Astrocyte of the spinal cord (primary cell): Measurements from ENCODE around the gene POLR1H.
A peak's percentile ranks its signal among the peaks of the same experiment; 100 is the strongest.

Experiments used
- DNase-seq: peaks from one replicate; pipeline ENCODE4 v3.0.0; 2011; ENCODE audit warnings: low read depth, low spot score
- H3K4me3 ChIP-seq: 2 replicates; pipeline ENCODE4 v1.5.1; 2011; ENCODE audit warnings: low read depth, mild to moderate bottlenecking, low read length, moderate library complexity
- in situ Hi-C: cut with HindIII; loops from 2 replicates; pipeline ENCODE4 v1.10.0; 2017; ENCODE audit warnings: low sequenced_read_pairs
- TF ChIP-seq, protein P1 (sequence below): IDR thresholded peaks from 2 replicates; pipeline ENCODE4 v1.5.1; 2012; ENCODE audit warnings: low read depth, mild to moderate bottlenecking, low read length, inconsistent platforms

Gene POLR1H

DNA sequence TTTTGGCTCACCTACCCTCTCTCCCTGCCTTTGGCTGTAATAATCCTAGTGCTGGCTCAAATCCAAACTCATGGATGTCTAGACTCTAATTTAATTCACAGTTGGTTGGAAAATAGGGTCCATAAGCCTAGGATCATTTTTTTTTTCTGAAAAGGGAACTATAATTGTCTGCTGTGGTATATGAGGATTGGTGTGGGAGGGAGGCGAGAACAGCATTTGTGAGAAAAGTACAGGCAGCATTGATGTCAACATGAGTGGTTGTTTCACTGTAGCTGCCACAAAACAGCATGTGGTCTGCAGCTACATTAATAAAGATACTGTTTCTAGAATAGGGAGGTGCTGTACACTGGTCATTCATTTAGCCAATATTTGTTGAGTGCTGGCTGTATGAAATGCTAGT lies 18.6 kb upstream of the POLR1H start:
- in situ Hi-C loops: no loop called here
- no peak for DNase-seq
- TF ChIP-seq, protein P1, sequence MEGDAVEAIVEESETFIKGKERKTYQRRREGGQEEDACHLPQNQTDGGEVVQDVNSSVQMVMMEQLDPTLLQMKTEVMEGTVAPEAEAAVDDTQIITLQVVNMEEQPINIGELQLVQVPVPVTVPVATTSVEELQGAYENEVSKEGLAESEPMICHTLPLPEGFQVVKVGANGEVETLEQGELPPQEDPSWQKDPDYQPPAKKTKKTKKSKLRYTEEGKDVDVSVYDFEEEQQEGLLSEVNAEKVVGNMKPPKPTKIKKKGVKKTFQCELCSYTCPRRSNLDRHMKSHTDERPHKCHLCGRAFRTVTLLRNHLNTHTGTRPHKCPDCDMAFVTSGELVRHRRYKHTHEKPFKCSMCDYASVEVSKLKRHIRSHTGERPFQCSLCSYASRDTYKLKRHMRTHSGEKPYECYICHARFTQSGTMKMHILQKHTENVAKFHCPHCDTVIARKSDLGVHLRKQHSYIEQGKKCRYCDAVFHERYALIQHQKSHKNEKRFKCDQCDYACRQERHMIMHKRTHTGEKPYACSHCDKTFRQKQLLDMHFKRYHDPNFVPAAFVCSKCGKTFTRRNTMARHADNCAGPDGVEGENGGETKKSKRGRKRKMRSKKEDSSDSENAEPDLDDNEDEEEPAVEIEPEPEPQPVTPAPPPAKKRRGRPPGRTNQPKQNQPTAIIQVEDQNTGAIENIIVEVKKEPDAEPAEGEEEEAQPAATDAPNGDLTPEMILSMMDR: no peak
- no peak overlapping the region for H3K4me3 ChIP-seq

DNA sequence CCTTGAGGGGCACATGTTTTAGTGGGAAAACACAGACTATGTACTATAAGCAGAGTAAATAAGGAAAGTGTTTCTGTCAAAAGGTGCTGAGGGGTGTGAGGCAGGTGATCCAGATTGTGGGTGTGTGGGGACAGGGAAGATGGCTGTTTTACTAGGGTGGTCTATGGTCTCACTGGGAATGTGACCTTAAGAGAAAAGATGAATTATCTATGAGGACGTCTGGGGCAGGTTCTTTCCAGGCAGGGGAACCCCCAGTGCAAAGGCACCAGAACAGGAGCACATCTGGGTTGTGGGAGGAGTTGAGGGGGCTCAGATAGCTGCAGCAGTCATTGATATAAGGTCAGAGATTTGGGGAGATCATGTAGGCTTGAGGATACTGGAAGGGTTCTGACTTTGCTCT lies 18.2 kb upstream of the POLR1H start:
- no peak for DNase-seq
- in situ Hi-C loops: no loop called here
- TF ChIP-seq, protein P1: no peak
- H3K4me3 ChIP-seq: no peak overlapping the region

DNA sequence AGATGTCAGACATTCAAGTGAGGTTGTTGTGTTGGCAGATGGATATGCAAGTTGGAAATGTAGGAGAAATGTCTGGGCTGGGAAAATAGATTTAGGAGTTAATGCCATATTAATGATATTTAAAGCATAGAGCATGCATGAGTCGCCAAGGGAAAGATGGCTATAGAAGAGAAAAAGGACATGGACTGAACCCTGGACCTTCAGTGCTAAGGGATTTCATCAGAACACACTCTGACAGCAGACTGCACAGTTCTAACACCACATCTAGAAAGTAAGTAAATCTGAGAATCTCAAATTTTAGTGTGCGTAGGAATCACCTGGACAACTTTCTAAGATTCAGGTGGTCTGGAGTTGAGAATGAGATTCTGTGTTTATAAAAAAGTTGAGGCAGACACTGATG lies 17.3 kb upstream of the POLR1H start:
- no peak for DNase-seq
- TF ChIP-seq, protein P1: no peak
- in situ Hi-C loops: no loop called here
- no peak overlapping the region for H3K4me3 ChIP-seq

DNA sequence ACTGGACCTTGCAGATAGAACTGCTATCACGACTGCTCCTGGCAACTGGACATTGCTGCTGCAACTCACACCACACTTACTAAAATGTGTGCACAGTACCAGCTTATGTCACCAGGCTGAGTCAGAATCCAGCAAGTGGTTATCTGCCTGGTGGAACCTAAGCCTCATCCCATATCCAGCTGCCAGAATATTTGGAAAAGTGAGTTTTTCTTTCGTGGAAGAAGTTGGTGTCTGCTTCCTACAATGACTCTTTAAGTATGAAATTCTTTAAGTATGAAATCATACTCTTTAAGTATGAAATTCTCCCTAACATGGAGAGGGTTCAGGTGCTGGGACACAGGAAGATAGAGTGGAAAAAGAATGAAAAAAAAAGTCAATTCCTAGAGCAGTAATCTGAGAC lies 16.4 kb upstream of the POLR1H start:
- H3K4me3 ChIP-seq: no peak overlapping the region
- peak; percentile 36 for DNase-seq
- in situ Hi-C loops: no loop called here
- TF ChIP-seq, protein P1: no peak

DNA sequence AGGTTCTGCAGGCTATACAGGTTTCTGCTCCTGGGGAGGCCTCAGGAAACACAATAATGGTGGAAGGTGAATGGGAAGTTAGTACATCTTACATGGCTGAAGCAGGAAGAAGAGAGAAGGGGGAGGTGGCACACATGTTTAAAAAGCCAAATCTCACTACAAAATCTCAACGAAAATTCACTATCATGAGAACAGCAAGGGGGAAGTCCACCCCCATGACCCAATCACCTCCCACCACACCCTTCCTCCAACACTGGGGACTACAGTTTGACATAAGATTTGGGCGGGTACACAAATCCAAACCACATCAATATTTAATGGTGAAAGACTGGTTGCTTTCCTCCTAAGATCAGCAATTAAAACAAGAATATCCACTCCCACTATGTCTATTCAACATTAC lies 13.8 kb upstream of the POLR1H start:
- in situ Hi-C loops: no loop called here
- TF ChIP-seq, protein P1: no peak
- no peak for DNase-seq
- H3K4me3 ChIP-seq: no peak overlapping the region

DNA sequence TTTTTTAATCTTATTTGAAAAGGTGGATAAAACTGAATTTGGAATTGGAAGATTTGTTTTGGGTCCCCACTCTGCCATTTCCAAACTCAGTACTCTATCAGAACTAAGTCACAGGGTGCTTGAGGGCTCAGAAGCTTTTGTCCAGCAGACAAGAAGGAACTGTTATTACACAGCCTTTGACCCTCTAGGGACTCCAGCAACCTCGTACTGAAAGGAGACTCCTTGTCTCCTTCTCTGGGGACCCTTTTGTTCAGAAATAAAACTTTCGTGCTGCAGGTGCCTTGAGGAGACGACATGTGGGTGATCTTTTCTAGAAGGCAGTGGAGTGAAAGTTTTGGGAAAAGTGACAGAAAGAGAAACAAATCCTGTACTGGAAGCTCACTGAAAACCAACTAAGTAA lies 7.4 kb upstream of the POLR1H start:
- DNase-seq: no peak
- in situ Hi-C loops: no loop called here
- H3K4me3 ChIP-seq: no peak overlapping the region
- TF ChIP-seq, protein P1: no peak

DNA sequence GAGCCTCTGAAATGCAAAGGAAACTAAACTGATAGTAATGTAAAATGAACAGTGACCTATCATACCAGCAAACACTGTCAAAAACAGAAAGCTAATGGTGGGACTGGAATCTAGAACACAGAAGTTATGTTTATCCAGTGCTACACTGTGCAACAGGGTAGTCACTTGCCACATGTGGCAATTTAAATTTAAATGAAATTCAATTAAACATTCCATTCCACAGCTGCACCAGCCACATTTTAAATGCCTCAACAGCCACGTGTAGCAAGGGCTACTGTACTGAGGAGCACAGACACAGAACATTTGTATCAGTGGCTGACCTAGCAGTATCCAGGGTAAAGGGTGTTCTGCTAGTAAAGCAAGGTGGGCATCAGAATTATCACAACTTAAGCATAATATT lies 5.6 kb upstream of the POLR1H start:
- TF ChIP-seq, protein P1: no peak
- in situ Hi-C loops: no loop called here

More for the DNA sequence above, 5.6 kb upstream of the POLR1H start:
- DNase-seq: no peak
- H3K4me3 ChIP-seq: no peak overlapping the region
